ENCODE measurements around the gene TKT.

TKT gene

DNA sequence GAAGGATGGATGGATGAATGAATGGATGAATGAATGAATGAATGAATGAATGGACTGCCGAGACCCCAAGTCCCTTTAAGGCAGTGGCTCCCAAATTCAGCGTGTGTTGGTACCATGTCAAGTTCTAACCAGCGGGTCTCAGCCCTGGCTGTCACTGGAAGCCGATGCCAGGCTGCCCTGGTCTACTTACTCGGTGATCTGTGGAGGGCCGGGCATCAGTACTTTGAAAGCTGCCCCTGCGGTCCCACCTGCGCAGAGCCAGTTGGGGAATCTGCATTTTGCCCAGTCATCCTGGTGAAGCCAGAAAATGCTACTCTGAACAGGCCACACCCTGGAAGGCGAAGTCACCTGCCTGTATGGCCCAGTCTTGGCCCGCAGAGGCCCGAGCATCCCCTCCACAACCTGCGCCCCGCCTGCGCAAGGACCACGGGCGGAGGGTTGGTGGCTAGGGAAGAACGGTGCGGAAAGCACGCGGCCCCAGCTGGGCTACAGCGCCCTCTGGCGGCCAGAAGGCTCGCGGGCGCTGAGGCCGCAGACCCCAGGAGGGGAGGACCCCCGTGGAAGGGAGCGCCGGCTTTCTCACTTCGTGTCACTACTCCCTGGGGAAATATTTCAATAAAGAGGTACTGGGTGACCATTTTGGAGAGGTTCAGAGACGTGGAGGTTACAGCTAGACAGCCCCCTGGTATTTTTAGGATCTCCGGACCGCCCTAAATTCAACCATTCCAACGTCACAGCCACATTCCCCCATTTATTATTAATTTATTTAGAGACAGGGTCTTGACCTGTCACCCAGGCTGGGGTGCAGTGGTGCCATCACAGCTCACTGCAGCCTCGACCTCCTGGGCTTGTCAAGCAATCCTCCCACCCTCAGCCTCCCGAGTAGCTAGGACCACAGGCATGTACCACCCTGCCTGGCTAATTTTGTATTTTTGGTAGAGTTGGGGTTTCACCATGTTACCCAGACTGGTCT lies 59.9 kb downstream of the TKT start:
- H3K4me3 Mint-ChIP-seq, result peak overlapping the region; percentile 39
- DNase-seq (ENCODE audit: low spot score in 2 of 2) (peak; percentile 67 to 80), ATAC-seq (ENCODE audit: low read depth) (peak; percentile 54)
- H3K4me1 Mint-ChIP-seq, result peaks cover 29% of the 10 kb centered on the region
- H3K36me3 Mint-ChIP-seq, result peaks cover 3% of the 10 kb centered on the region
- H3K27me3 Mint-ChIP-seq, result no peaks in the 10 kb centered on the region
- H3K27ac Mint-ChIP-seq, result no peak overlapping the region
- no peaks in the 10 kb centered on the region for H3K9me3 Mint-ChIP-seq

DNA sequence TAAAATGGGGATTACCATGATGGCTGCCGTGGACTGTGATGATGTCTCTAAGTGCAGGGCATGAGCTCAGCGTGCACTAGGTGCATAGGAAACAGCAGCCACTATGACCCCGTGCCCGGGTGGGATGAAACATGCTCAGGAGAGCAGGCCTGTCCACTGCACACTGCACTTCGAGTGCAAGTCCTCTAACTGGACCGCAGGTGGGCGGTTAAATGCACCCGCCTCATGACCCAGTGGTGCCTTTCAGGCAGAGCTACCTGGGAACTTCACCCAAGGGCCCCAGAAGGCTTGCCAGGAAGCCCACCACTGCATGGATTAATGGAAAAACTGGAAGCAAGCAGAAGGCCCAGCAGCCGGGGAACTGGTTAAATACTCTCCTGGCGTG lies 60.8 kb downstream of the TKT start:
- H3K4me3 Mint-ChIP-seq, result peak overlapping the region; percentile 3
- peak in 1 of 2 donors; percentile 10 for DNase-seq (ENCODE audit: low spot score in 2 of 2)
- no peak for ATAC-seq (ENCODE audit: low read depth)
- H3K27ac Mint-ChIP-seq, result no peak overlapping the region
- H3K4me1 Mint-ChIP-seq, result peaks cover 37% of the 10 kb centered on the region
- no peaks in the 10 kb centered on the region for H3K27me3 Mint-ChIP-seq
- peaks cover 6% of the 10 kb centered on the region for H3K36me3 Mint-ChIP-seq
- H3K9me3 Mint-ChIP-seq, result no peaks in the 10 kb centered on the region

DNA sequence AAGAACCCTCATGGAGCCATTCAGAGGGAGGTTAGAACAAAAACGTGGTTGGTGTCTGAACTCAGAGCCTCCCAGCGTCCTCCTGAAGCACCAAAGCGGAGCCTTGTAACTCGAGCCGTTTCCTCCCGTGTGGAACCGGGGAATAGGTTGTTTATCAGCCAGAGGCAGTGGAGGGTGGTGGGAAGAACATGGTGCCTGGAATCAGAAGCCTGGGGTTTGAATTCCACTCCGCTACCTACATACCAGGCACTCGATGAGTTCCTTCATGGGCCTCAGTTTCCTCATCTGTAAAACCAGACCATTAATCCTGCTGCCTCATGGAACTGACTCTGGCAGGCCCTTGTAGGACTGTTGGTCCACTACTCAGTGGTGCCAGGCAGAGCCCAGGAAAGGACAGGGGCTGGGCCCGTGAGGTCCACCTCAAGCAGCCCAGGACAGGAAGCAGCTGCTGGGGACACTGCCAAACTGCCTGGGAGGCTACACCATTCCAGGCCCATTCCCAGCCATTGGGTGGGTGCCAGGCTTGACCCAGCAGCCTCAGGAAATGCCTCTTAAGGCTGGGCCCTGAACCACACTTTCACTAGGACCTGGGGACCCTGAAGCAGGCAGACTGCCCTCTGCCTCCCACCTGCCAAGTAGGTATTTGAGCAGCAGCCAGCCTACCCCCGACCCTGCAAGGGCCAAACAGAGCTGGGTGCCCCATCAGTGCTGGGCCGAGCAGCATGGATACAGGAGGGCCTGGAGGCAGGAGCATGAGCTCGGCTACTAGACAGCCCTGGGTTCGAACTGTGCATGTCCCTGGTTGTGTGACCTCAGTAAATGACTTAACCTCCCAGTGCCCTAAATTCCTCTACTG lies 61.4 kb downstream of the TKT start:
- H3K9me3 Mint-ChIP-seq, result no peaks in the 10 kb centered on the region
- ATAC-seq (ENCODE audit: low read depth), result no peak
- peak in 1 of 2 donors; percentile 10 for DNase-seq (ENCODE audit: low spot score in 2 of 2)
- no peak overlapping the region for H3K4me3 Mint-ChIP-seq
- H3K36me3 Mint-ChIP-seq, result peaks cover 9% of the 10 kb centered on the region
- H3K4me1 Mint-ChIP-seq, result peaks cover 39% of the 10 kb centered on the region
- H3K27ac Mint-ChIP-seq, result no peak overlapping the region
- H3K27me3 Mint-ChIP-seq, result no peaks in the 10 kb centered on the region

DNA sequence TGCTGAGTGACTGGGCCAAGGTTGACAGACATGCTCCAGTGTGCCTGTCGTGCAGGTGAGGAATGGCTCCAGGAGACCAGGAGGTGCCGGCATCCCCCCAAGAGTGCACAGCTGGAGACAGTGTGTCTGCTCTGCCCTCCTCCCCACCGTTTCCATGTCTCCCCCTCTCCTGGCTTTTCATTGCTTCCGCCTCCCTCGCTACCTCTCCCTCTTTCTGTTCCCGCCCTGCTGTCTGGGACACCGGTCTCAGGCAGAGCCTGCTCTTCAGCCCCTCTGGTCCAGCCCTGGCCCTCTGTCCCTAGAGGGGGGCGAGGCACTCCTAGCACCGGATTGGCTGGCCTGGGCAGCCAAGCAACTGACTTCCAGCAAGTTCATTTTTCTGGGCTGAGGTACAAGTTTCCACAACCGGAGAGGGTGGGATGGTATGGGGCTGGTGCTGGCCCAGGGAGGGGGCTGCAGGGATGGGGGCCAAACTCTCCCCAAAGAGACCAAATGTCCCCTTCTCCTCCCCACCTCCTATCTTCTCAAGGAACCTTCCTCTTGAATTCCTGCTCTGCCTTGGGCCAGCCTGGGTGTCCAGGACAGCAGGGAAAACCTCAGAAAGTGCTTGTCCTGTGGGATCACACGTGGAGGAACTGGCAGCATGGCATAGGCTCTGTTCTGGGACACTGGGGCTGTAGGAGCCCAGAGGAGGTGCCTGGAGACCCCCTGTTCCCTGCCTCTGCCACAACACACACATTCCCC lies 62.2 kb downstream of the TKT start:
- Mint-ChIP-seq H3K4me3 (peak overlapping the region; percentile 28), H3K27ac (peak overlapping the region; percentile 83), H3K9me3 (no peaks in the 10 kb centered on the region), H3K4me1 (peaks cover 39% of the 10 kb centered on the region), H3K36me3 (peaks cover 11% of the 10 kb centered on the region), H3K27me3 (no peaks in the 10 kb centered on the region)
- peak in 1 of 2 donors; percentile 7 for DNase-seq (ENCODE audit: low spot score in 2 of 2)
- ATAC-seq (ENCODE audit: low read depth), result no peak

DNA sequence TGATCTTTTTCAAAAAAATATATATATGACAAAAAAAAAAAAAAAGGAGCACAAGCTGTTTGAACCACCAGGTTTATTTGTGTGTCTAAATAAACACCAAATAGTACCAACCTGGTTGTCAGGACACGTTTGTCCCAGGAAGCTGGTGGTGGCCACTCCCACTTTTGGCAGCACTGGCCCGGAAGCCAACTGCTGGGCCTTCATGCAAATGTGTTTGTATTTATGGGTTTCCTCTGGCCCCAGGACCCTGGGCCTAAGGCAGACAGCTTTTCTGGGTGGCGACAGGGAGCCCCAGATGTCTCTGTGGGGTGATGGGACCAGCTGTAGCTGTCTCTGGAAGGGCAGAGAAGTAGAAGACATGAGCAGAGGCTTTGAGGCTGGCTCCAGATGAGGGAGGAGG lies 63.2 kb downstream of the TKT start:
- DNase-seq (ENCODE audit: low spot score in 2 of 2) (peak in 1 of 2 donors; percentile 10), ATAC-seq (ENCODE audit: low read depth) (no peak)
- peak overlapping the region; percentile 83 for H3K27ac Mint-ChIP-seq
- peaks cover 40% of the 10 kb centered on the region for H3K4me1 Mint-ChIP-seq
- peaks cover 11% of the 10 kb centered on the region for H3K36me3 Mint-ChIP-seq
- no peaks in the 10 kb centered on the region for H3K9me3 Mint-ChIP-seq
- no peaks in the 10 kb centered on the region for H3K27me3 Mint-ChIP-seq
- H3K4me3 Mint-ChIP-seq, result peak overlapping the region; percentile 78

DNA sequence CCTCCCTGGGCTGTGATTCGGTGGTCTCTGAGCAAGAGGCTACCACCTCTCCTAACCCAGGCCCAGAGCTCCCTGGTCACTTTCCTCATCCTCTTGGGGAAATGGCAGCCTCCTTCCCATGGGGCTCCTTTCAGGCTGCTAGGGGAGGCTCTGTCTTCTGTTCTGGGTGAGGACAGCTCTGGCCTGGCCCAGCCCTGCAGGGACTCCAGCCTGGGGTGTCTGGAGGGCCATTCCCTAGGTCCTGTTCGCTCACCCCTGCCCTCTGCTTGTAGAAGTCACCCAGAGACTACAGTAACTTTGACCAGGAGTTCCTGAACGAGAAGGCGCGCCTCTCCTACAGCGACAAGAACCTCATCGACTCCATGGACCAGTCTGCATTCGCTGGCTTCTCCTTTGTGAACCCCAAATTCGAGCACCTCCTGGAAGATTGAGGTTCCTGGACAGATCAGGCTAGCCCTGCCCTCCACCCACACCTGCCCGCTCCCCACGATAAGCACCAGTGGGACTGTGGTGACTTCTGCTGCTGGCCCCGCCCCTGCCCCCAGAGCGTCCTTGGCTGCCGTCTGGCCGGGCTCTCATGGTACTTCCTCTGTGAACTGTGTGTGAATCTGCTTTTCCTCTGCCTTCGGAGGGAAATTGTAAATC lies 63.9 kb downstream of the TKT start:
- Mint-ChIP-seq H3K4me3 (peak overlapping the region; percentile 41), H3K4me1 (peaks cover 42% of the 10 kb centered on the region), H3K36me3 (peaks cover 14% of the 10 kb centered on the region), H3K27me3 (no peaks in the 10 kb centered on the region), H3K27ac (peak overlapping the region; percentile 83), H3K9me3 (no peaks in the 10 kb centered on the region)
- peak; percentile 42 for ATAC-seq (ENCODE audit: low read depth)
- DNase-seq (ENCODE audit: low spot score in 2 of 2), result peak in 1 of 2 donors; percentile 14

DNA sequence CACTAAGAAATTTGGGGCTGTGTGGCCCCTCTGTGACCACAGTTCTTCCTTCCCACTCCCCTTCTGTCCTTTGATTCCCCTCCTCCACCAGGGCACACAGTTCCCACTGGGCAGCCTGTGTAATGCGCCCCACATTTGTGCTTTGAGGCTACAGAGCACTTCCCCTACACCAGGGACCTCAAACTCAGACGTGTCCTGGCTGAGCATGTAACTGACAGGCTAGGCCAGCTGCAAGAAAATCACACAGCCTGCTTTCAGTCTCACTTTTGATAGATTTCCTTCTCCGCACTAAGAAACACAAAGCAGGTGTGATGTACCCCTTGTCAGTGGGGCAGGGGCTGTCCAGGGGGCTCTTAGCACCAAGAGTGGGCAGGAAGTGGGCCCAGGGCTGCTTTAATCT lies 65.2 kb downstream of the TKT start:
- ATAC-seq (ENCODE audit: low read depth), result peak; percentile 57

DNA sequence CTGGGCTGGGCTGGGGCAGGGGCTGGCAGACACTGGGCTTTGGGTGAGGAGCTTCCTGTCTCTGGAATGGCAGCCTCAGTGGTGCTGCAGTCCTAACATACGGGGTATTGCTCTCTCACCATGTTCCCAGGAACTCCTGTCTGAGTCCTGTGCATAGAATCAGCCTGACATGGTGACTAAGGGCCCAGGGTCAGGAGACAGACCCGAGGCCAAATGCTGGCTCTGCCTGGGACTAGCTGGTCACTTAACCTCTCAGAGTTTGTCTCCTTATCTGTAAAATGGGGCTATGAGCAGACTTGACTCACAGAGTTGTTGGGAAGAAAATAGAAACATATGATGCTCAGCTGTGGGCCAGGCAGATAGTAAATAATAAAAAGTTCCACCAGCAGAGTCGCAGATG lies 66.5 kb downstream of the TKT start:
- H3K4me3 Mint-ChIP-seq, result no peak overlapping the region
- peaks cover 32% of the 10 kb centered on the region for H3K4me1 Mint-ChIP-seq
- H3K27ac Mint-ChIP-seq, result no peak overlapping the region
- no peaks in the 10 kb centered on the region for H3K9me3 Mint-ChIP-seq
- H3K36me3 Mint-ChIP-seq, result peaks cover 22% of the 10 kb centered on the region
- DNase-seq (ENCODE audit: low spot score in 2 of 2) (peak in 1 of 2 donors; percentile 5), ATAC-seq (ENCODE audit: low read depth) (no peak)
- H3K27me3 Mint-ChIP-seq, result no peaks in the 10 kb centered on the region

More for the DNA sequence above, 65.2 kb downstream of the TKT start:
- no peaks in the 10 kb centered on the region for H3K27me3 Mint-ChIP-seq
- peaks cover 39% of the 10 kb centered on the region for H3K4me1 Mint-ChIP-seq
- DNase-seq (ENCODE audit: low spot score in 2 of 2), result peak in 1 of 2 donors; percentile 8
- H3K9me3 Mint-ChIP-seq, result no peaks in the 10 kb centered on the region
- peak overlapping the region; percentile 69 for H3K27ac Mint-ChIP-seq
- peaks cover 17% of the 10 kb centered on the region for H3K36me3 Mint-ChIP-seq
- no peak overlapping the region for H3K4me3 Mint-ChIP-seq

DNA sequence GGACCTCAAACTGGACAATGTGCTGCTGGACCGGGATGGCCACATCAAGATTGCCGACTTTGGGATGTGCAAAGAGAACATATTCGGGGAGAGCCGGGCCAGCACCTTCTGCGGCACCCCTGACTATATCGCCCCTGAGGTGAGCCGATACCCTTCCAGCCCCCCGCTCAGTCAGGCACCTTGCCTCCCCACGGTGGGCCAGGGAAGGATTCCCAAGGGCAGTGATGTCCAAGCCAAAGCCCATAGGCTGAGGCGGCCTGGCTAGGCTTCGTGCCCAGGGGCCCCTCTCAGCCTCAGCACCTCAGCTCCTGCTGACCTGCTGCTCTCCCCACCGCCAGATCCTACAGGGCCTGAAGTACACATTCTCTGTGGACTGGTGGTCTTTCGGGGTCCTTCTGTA lies 67.1 kb downstream of the TKT start:
- Mint-ChIP-seq H3K4me1 (peaks cover 32% of the 10 kb centered on the region), H3K27ac (peak overlapping the region; percentile 20), H3K9me3 (no peaks in the 10 kb centered on the region), H3K4me3 (no peak overlapping the region), H3K36me3 (peaks cover 24% of the 10 kb centered on the region), H3K27me3 (no peaks in the 10 kb centered on the region)
- no peak for ATAC-seq (ENCODE audit: low read depth)
- DNase-seq (ENCODE audit: low spot score in 2 of 2), result no peak

DNA sequence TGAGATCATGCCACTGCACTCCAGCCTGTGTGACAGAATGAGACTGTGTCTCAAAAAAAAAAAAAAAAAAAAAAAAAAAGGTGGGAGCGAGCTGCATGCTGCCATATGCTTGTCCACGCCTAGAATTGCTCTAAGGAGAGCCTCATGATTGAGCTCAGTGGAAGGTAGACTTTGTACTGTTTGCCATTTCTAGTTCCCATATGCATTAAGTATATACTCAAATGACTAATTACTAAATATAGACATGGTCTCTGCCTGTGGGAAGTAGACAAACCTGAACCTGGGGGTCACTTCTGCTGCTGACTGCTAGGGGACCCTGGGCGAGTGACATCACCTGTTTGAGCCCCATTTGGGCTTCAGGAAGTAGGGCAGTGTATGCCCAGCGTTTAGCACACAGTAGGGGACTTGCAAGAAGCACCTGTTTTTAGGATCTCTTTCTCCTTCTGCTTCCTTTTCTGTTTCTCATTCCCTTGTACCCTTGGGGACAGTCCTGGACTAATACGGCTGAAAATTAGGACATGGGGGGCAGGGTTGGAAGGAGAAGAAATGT lies 67.6 kb downstream of the TKT start:
- DNase-seq (ENCODE audit: low spot score in 2 of 2), result no peak
- Mint-ChIP-seq H3K27me3 (no peaks in the 10 kb centered on the region), H3K4me3 (no peak overlapping the region), H3K27ac (peak overlapping the region; percentile 20), H3K4me1 (peaks cover 28% of the 10 kb centered on the region), H3K9me3 (no peaks in the 10 kb centered on the region), H3K36me3 (peaks cover 23% of the 10 kb centered on the region)
- no peak for ATAC-seq (ENCODE audit: low read depth)

DNA sequence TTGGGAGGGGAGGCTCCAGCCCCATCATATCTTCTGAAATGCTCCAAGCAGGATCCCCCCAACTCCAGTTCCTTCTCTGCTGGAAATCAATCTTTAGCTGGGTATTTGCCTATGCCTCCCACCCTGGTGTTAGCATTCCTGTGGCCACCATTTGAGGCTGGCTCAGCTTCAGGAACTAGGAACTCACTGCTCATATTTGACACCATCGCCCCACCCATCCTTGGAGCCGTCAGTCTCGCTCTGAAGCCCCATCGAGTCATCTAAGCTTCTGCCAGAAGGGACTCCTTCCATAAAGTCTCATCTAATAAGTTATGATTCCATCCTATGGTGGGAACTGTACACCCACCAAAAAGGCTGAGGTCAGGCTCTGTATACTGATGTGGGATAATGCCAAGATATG lies 68.4 kb downstream of the TKT start:
- DNase-seq (ENCODE audit: low spot score in 2 of 2) (no peak), ATAC-seq (ENCODE audit: low read depth) (no peak)
- Mint-ChIP-seq H3K27ac (no peak overlapping the region), H3K4me1 (peaks cover 22% of the 10 kb centered on the region), H3K9me3 (no peaks in the 10 kb centered on the region), H3K36me3 (peaks cover 23% of the 10 kb centered on the region), H3K27me3 (no peaks in the 10 kb centered on the region), H3K4me3 (no peak overlapping the region)

DNA sequence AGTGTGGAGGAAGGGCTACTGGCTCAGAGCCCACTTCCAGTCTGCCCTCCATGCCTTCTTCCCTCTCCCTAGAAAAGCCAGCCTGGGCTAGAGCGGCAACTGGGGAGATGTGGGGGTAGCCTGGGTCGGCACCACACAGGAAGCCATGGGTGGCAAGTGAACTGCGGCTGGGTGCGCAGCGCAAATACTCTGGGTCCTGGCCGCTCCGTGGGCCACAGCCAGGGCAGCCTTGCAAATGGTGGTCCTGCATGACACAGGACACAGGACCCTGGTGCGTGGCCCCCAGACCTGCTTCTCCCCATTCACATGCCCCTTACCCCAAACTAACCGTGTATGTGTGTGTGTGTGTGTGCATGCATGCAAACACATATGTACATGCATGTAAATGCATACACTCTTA lies 69.1 kb downstream of the TKT start:
- Mint-ChIP-seq H3K36me3 (peaks cover 21% of the 10 kb centered on the region), H3K9me3 (no peaks in the 10 kb centered on the region), H3K27ac (peak overlapping the region; percentile 41), H3K4me3 (no peak overlapping the region), H3K4me1 (peaks cover 16% of the 10 kb centered on the region), H3K27me3 (no peaks in the 10 kb centered on the region)
- no peak for DNase-seq (ENCODE audit: low spot score in 2 of 2)
- ATAC-seq (ENCODE audit: low read depth), result no peak
